Esophagus muscularis mucosa (tissue), 4 donors: ENCODE results near the gene S100A12. TPM values are rescaled to one million over a fixed set of nuclear protein-coding genes. Genes with fewer than 3 reads are reported as not detected.
A peak's percentile ranks its signal among the peaks of the same experiment; 100 is the strongest.

ENCODE experiments used
- DNase-seq: peaks from one replicate; pipeline ENCODE4 v3.0.0-alpha.2; 2017; ENCODE audit errors: extremely low spot score
- H3K27ac ChIP-seq, 4 donors: fragments of 200-600 bp; sonication (generic); replicated peaks in 1 of 4; 1 replicate in 3 of 4; 2 replicates in 1 of 4; pipeline ENCODE4 v1.5.1; 2016 to 2019; ENCODE audit warnings: mild to moderate bottlenecking in 1 of 4
- H3K27me3 ChIP-seq, 4 donors: fragments of 200-600 bp; sonication (generic); one replicate each; pipeline versions ENCODE4 v1.5.1 to v1.6.0; 2016 to 2019
- H3K36me3 ChIP-seq, 4 donors: fragments of 200-600 bp; sonication (generic); one replicate each; pipeline ENCODE4 v1.5.1; 2016 to 2019
- H3K4me1 ChIP-seq, 4 donors: fragments of 200-600 bp; sonication (generic); one replicate each; pipeline ENCODE4 v1.5.1; 2016 to 2019
- H3K4me3 ChIP-seq, 4 donors: fragments of 200-600 bp; sonication (generic); 1 replicate in 2 of 4; 2 replicates in 2 of 4; pipeline ENCODE4 v1.5.1; 2016 to 2019; ENCODE audit warnings: mild to moderate bottlenecking in 4 of 4, moderate library complexity in 1 of 4
- H3K9me3 ChIP-seq, 4 donors: fragments of 200-600 bp; sonication (generic); 1 replicate in 3 of 4; 2 replicates in 1 of 4; pipeline ENCODE4 v1.5.1; 2016 to 2019
- CTCF ChIP-seq, 3 experiments: fragments of 200-600 bp in 2 of 3; fragments of 450-650 bp in 1 of 3; sonication (generic) in 2 of 3; IDR thresholded peaks; one replicate each; pipeline ENCODE4 v1.5.1; 2017 to 2019; ENCODE audit warnings: antibody characterized with exemption in 3 of 3, mild to moderate bottlenecking in 2 of 3, moderate library complexity in 1 of 3
- EP300 ChIP-seq: sonication (generic); formaldehyde crosslinking; IDR thresholded peaks from one replicate; pipeline ENCODE4 v1.6.1; 2017; ENCODE audit warnings: antibody characterized with exemption
- POLR2A ChIP-seq: fragments of 450-650 bp; IDR thresholded peaks from one replicate; pipeline ENCODE4 v1.6.1; 2017; ENCODE audit warnings: antibody characterized with exemption, moderate library complexity, mild to moderate bottlenecking, low read depth
- POLR2AphosphoS5 ChIP-seq, 2 donors: sonication (generic); formaldehyde crosslinking; IDR thresholded peaks; one replicate each; pipeline ENCODE4 v1.6.1; 2017; ENCODE audit warnings: antibody characterized with exemption in 2 of 2
- WGBS: methylation state at CpG from one replicate; pipeline ENCODE4 v1.1.5; 2018; 5-methylcytosine and 5-hydroxymethylcytosine counted together
- intact Hi-C: fragments of 100-400 bp; cut with DNase I; formaldehyde crosslinking; loops from one replicate; pipeline ENCODE4 v1.15.1; 2023
- total RNA-seq, 4 donors: library from RNA; depleted of rRNA; stranded (reverse); fragments of >200 nt; gene quantifications; one replicate each; pipeline versions ENCODE4 v1.1.0 to v1.2.1, GENCODE V29; 2016

The S100A12 gene
- total RNA-seq, 4 donors from 2014 or later, result 33.1 TPM; not detected in 3

GRCh38 chr1:153343040-153343681, 32.3 kb downstream of the S100A12 start:
- DNase-seq, result peak; percentile 66
- Histone ChIP-seq H3K27ac (no peak overlapping the region), H3K9me3 (no peaks in the 10 kb centered on the region), H3K36me3 (no peaks in the 10 kb centered on the region), H3K4me1 (no peaks in the 10 kb centered on the region), H3K4me3 (no peak overlapping the region), H3K27me3 (peaks cover 0 to 58% (median under 1%) of the 10 kb centered on the region in 4 donors)
- WGBS, result 62% methylated on average over 5 of the region's 5 CpGs
- intact Hi-C loops, result no loop called here
- TF ChIP-seq EP300 (no peak), POLR2A (no peak), CTCF (IDR thresholded peaks at IDR 0.05) (no peak), POLR2AphosphoS5 (IDR thresholded peaks at IDR 0.05) (no peak)

- peaks cover 0 to 48% (median 0%) of the 10 kb centered on the region in 4 donors for H3K27me3 ChIP-seq
- H3K9me3 ChIP-seq, result no peaks in the 10 kb centered on the region
- intact Hi-C loops, result no loop called here
- no peak for DNase-seq
- no peaks in the 10 kb centered on the region for H3K4me1 ChIP-seq
- 70% methylated on average over 3 of the region's 3 CpGs for WGBS
- no peaks in the 10 kb centered on the region for H3K36me3 ChIP-seq
- H3K27ac ChIP-seq, result no peak overlapping the region
- no peak for TF ChIP-seq POLR2AphosphoS5 (IDR thresholded peaks at IDR 0.05)
- no peak for TF ChIP-seq CTCF (IDR thresholded peaks at IDR 0.05)
- H3K4me3 ChIP-seq, result no peak overlapping the region
Observed at GRCh38 chr1:153342178-153342577, 33.2 kb downstream of the S100A12 start.

GRCh38 chr1:153341431-153341934, 33.9 kb downstream of the S100A12 start:
- WGBS, result 90% methylated on average over 2 of the region's 4 CpGs
- no peaks in the 10 kb centered on the region for H3K9me3 ChIP-seq
- H3K36me3 ChIP-seq, result no peaks in the 10 kb centered on the region
- H3K4me1 ChIP-seq, result no peaks in the 10 kb centered on the region
- H3K4me3 ChIP-seq, result no peak overlapping the region
- peak; percentile 70 for DNase-seq
- intact Hi-C loops, result no loop called here
- H3K27ac ChIP-seq, result no peak overlapping the region
- peaks cover 0 to 41% (median 0%) of the 10 kb centered on the region in 4 donors for H3K27me3 ChIP-seq
- TF ChIP-seq POLR2A, result no peak
- no peak for TF ChIP-seq EP300
- no peak for TF ChIP-seq POLR2AphosphoS5 (IDR thresholded peaks at IDR 0.05)
- no peak for TF ChIP-seq CTCF (IDR thresholded peaks at IDR 0.05)

GRCh38 chr1:153340356-153340755, 35.1 kb downstream of the S100A12 start:
- no peaks in the 10 kb centered on the region for H3K9me3 ChIP-seq
- H3K27me3 ChIP-seq, result peaks cover 0 to 30% (median 0%) of the 10 kb centered on the region in 4 donors
- no peaks in the 10 kb centered on the region for H3K4me1 ChIP-seq
- no peaks in the 10 kb centered on the region for H3K36me3 ChIP-seq
- H3K27ac ChIP-seq, result no peak overlapping the region
- 88% methylated on average over 10 of the region's 10 CpGs for WGBS
- DNase-seq, result peak; percentile 53
- intact Hi-C loops, result no loop called here
- H3K4me3 ChIP-seq, result no peak overlapping the region
- TF ChIP-seq POLR2AphosphoS5 (IDR thresholded peaks at IDR 0.05) (no peak), POLR2A (no peak), CTCF (IDR thresholded peaks at IDR 0.05) (no peak), EP300 (no peak)

GRCh38 chr1:153339802-153340201, 35.6 kb downstream of the S100A12 start:
- WGBS, result 70% methylated on average over 6 of the region's 6 CpGs
- peaks cover 0 to 25% (median 0%) of the 10 kb centered on the region in 4 donors for H3K27me3 ChIP-seq
- peak; percentile 50 for DNase-seq
- H3K36me3 ChIP-seq, result no peaks in the 10 kb centered on the region
- H3K9me3 ChIP-seq, result no peaks in the 10 kb centered on the region
- H3K4me1 ChIP-seq, result no peaks in the 10 kb centered on the region
- intact Hi-C loops, result no loop called here
- no peak overlapping the region for H3K4me3 ChIP-seq
- TF ChIP-seq CTCF (IDR thresholded peaks at IDR 0.05) (no peak), POLR2A (no peak), POLR2AphosphoS5 (IDR thresholded peaks at IDR 0.05) (no peak), EP300 (no peak)
- no peak overlapping the region for H3K27ac ChIP-seq
